Muscle of arm (tissue), 14 donors: ENCODE results near the gene KCNV2. TPM values are rescaled to one million over a fixed set of nuclear protein-coding genes. Genes with fewer than 3 reads are reported as not detected.
"Not testable (repeated sequence)": the region's sequence is repeated elsewhere in the genome, so short reads cannot be mapped to it uniquely, and the experiment has no call there.

ENCODE experiments used
- DNase-seq: peaks from one replicate; pipeline ENCODE4 v3.0.0-alpha.2; 2013
- long read RNA-seq, 11 donors: transcript quantifications; one replicate each; lab custom pipeline, GENCODE V29; 2026
- polyA plus RNA-seq, 12 donors: library from polyadenylated mRNA; unstranded; fragments of 120-200 nt; gene quantifications; one replicate each; pipeline ENCODE4 v1.2.1, GENCODE V29; 2013; ENCODE audit not compliant: insufficient read length in 12 of 12

The KCNV2 gene
- under 1 TPM in 10 of 12 donors, not detected in 2; 0.08 to 0.25 (median 0.15) TPM for polyA plus RNA-seq
- long read RNA-seq, donor 1, result 0 reads
- long read RNA-seq, donor 2, result 0 reads
- long read RNA-seq, donor 3, result 0 reads
- long read RNA-seq, donor 4, result 0 reads
- long read RNA-seq, donor 5, result 0 reads
- long read RNA-seq, donor 6, result 0 reads
- long read RNA-seq, donor 7, result 0 reads
- long read RNA-seq, donor 8, result 0 reads
- long read RNA-seq, donor 9, result 0 reads
- long read RNA-seq, donor 10, result 0 reads
- long read RNA-seq, donor 11, result 0 reads

DNA sequence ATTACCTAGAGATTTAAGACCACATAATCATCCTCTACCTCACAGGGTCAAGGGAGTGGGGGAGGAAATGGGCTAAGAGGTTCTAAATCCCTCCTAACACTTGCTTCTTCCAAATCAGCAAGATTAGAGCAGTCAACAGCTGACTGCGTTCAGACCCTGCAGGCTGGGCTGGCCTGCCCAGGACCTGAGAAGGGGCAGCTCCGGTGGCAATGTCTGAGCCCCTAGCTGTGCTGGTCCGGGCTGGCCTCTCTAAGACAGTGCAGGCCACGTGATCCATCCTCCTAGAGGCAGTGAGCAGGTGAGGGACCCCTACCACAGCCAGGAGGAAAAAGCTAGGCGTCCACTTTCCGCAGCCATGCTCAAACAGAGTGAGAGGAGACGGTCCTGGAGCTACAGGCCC is at the start of gene KCNV2:
KCNV2 (plus strand) TSS at position 126 of the 400 bp plus-strand sequence; CDS start at position 356, 230 bp downstream.
- no peak for DNase-seq

GRCh38 chr9:2673161-2673560 is 44.1 kb upstream of the KCNV2 start:
- DNase-seq, result no peak

- DNase-seq, result no peak
Observed at GRCh38 chr9:2674141-2674824, 43.0 kb upstream of the KCNV2 start.

DNA sequence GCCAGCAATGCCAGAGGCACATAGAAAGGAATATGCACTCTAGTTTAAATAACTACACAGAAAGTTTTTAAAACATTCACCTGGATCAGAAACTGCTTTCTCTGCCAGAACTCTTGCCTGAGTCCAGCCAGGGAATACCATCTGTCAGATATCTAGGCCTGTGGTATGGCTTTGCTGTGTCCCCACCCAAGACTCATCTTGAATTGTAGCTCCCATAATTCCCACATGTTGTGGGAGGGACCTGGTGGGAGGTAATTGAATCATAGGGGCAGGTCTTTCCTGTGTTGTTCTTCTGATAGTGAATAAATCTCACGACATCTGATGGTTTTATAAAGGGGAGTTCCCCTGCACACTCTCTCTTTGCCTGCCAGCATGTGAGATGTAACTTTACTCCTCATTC is 41.5 kb upstream of the KCNV2 start:
- DNase-seq, result no peak

GRCh38 chr9:2676466-2676865 is 40.8 kb upstream of the KCNV2 start:
- no peak for DNase-seq

GRCh38 chr9:2677915-2678889 is 39.1 kb upstream of the KCNV2 start:
- no peak for DNase-seq

DNA sequence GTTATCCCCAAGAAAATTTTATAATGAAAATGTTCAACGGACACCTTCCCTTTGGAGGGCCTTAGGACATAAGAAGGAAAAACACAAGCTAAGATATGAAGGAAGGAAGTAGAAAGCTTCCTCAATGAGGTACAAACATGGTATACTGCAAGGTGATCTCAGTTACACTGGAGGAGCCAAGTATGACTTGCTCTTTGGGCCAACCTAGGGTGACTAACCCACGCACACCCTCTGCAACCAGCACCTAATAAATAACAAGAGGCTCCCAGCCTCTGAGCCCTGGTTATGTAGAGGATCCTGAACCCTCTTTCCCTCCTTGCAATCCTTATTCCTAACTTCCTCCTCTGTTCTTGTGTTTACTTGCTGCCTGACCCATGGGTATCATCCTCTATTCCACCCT is 38.3 kb upstream of the KCNV2 start:
- no peak for DNase-seq

DNA sequence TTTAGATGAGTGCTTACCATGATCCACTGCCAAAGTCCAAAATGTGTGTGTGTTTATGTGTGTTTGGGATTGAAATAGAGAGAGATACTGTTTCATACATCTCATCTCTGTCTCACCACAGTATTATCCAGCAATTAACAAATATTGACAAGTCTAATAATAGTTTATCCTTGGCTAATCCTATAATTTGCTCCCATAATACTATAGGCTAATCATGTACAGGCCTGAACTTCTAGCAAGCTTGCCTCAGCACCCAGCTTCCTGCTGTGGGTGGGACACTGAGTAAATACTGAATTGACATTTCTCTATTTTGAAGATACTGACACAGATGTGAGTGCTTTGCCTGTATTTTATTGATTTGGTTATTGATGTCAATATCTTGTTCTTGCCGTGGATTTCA is 35.3 kb upstream of the KCNV2 start:
- DNase-seq, result no peak

GRCh38 chr9:2686911-2687310 is 30.4 kb upstream of the KCNV2 start:
- no peak for DNase-seq

DNA sequence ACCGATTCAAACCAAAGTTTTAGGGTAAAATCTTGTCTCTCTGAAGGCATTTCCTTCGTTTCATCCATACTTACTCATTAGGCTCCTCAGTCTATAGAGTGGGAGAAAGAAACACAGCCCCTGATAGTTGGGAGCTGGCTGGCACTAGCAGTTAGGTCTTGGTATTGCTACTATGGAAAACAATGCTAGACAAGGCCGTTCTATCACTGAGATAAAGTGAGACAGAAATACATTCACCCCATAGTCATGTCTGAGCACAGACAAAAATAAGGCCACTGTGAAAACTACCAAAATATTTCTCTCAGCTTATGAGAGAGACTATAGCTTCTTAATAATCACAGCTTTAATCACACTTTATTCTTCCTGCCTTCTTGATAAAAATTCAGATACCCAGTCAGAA is 28.7 kb upstream of the KCNV2 start:
- no peak for DNase-seq

DNA sequence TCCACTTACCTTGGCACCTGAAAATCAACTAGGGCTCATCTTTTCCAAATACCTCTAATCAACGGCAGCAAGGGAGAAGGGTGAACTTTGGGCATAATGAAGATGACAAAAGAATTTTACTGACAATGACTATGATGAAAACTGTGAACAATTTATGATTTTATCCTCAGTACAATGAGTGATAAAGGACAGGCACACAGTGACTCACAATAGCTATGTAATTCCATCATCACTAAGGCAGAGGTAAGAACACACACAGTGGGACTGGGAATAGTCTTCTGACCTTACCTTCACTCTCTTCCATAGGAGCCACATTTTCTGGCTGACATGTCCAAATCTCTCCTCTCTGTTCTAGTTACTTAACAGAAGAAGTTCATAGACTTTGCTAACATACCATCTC is 26.1 kb upstream of the KCNV2 start:
- DNase-seq, result no peak

- DNase-seq, result peak; percentile 31
Observed at GRCh38 chr9:2691626-2692025, 25.7 kb upstream of the KCNV2 start.

DNA sequence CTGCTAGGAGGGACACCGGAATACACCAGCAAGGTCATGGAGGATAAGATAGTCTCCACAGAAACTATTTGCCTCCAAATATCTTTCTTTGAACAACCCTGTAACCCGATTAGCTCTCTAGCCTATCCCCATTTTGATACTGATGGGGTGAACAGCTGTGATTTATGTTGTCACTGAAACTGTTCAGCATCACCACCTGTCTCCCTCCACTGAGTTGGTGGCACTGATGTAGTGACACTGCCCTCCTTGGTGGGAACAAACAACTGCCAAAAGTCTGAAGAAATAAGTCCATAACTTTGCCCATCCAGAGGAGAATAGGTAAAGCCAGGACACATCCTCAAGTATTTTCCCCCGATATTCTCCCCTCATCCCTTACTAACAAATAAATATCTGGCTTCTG is 24.3 kb upstream of the KCNV2 start:
- DNase-seq, result no peak

DNA sequence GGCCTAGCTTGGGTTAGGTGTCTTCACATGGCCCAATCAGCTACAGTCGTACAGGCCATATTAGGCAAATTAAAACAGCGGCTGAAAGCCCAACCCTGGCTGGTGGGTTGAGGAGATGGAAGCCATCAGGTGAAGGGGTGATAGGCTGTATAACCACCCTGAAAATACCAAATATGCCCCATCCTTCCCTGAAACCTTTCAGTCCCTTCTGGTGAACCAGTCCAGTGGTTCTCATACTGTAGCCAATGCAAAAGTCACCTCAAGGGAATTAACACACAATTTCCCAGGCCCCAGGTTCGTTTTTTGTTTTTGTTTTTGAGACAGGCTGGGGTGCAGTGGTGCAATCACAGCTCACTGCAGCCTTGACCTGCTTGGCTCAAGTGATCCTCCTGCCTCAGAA is 19.8 kb upstream of the KCNV2 start:
- no peak for DNase-seq

- DNase-seq, result no peak
Observed at GRCh38 chr9:2700398-2700797, 16.9 kb upstream of the KCNV2 start.

GRCh38 chr9:2700909-2701550 is 16.3 kb upstream of the KCNV2 start:
- DNase-seq, result no peak

DNA sequence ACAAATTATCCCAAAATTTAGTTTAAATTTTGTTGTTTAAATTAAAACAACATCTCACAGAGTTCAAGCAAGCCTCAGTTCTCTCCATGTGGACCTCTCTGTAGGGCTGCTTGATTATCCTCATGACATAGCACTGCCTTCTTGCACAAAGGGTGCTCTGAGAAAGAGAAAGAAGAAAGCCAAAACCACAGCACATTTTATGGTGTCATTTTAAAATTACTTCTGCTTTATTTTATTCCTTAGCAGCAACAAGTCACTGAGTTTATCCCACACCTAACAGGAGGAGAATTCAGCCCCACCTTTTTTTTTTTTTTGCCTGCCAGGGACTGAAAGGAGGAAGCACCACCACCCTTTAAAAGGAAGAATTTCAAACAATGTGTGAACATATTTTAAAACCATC is 12.8 kb upstream of the KCNV2 start:
- no peak for DNase-seq

- DNase-seq, result not testable (repeated sequence)
Observed at GRCh38 chr9:2707256-2707655, 10.1 kb upstream of the KCNV2 start.

- no peak for DNase-seq
Observed at GRCh38 chr9:2709645-2710101, 7.6 kb upstream of the KCNV2 start.

DNA sequence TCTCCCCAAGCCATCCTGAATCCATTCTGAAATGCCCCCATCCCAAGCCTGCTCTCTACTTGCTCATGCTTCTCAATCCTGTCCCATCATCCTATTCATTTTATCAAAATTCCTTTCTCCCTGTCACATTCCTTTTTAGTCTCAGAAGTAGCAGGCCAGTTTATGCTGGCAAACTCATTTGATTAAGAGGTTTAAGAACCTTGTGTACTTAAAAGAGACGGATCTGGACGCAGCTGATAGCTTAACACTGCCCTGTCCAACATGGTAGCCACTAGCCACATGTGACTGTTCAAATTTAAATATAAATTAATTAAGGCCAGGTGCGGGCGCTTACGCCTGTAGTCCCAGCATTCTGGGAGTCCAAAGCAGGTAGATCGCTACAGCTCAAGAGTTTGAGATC is 5.6 kb upstream of the KCNV2 start:
- no peak for DNase-seq

DNA sequence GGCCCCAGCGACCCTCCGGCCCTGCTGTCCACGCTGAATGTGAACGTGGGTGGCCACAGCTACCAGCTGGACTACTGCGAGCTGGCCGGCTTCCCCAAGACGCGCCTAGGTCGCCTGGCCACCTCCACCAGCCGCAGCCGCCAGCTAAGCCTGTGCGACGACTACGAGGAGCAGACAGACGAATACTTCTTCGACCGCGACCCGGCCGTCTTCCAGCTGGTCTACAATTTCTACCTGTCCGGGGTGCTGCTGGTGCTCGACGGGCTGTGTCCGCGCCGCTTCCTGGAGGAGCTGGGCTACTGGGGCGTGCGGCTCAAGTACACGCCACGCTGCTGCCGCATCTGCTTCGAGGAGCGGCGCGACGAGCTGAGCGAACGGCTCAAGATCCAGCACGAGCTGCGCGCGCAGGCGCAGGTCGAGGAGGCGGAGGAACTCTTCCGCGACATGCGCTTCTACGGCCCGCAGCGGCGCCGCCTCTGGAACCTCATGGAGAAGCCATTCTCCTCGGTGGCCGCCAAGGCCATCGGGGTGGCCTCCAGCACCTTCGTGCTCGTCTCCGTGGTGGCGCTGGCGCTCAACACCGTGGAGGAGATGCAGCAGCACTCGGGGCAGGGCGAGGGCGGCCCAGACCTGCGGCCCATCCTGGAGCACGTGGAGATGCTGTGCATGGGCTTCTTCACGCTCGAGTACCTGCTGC is 839 bp downstream of the KCNV2 start:
- DNase-seq, result no peak
